ENCODE measurements around the gene REC8. TPM values are rescaled to one million over a fixed set of nuclear protein-coding genes. Genes with fewer than 3 reads are reported as not detected.

The REC8 gene
- total and polyA plus RNA-seq, 2 of the 13 experiments (the other 11 are each of a cell fraction or from before 2014, with no cell fraction given): 3.4 to 14.7 TPM

GRCh38 chr14:24160850-24161804 is 10.8 kb upstream of the REC8 start, which contains the start of gene IRF9 (continued):
- peak; percentile 97 for TF ChIP-seq ZBTB33 (CRISPR knock-in tag; IDR thresholded peaks at IDR 0.05)
- TF ChIP-seq ZNF143 (CRISPR knock-in tag; IDR thresholded peaks at IDR 0.05): peak; percentile 76
- no peak for TF ChIP-seq ATRX (CRISPR knock-in tag; IDR thresholded peaks at IDR 0.05; ENCODE audit: borderline replicate concordance)
- peak; percentile 93 for TF ChIP-seq ZNF766 (CRISPR knock-in tag; IDR thresholded peaks at IDR 0.05; ENCODE audit: borderline replicate concordance)
- peak; percentile 70; the same call in 1 of the 2 replicates for TF ChIP-seq ZNF460 (CRISPR knock-in tag; IDR thresholded peaks at IDR 0.05; ENCODE audit: borderline replicate concordance)
- TF ChIP-seq POLR2G (IDR thresholded peaks at IDR 0.05; ENCODE audit: low read depth, low read length): peak; percentile 99
- peak; percentile 73; the same call in 1 of the 2 replicates for TF ChIP-seq ARHGAP35 (CRISPR knock-in tag; IDR thresholded peaks at IDR 0.05; ENCODE audit: borderline replicate concordance)
- TF ChIP-seq IRF9 (CRISPR knock-in tag; IDR thresholded peaks at IDR 0.05; ENCODE audit: borderline replicate concordance): peak; percentile 100
- peak; percentile 99 for TF ChIP-seq ZNF891 (CRISPR knock-in tag; IDR thresholded peaks at IDR 0.05)
- TF ChIP-seq MAF1 (CRISPR knock-in tag; IDR thresholded peaks at IDR 0.05; ENCODE audit: borderline replicate concordance): peak; percentile 89; the same call in 1 of the 2 replicates
- peak; percentile 96 for TF ChIP-seq ZSCAN30 (CRISPR knock-in tag; IDR thresholded peaks at IDR 0.05)
- TF ChIP-seq NFYC (CRISPR knock-in tag; IDR thresholded peaks at IDR 0.05): peak; percentile 71
- no peak for TF ChIP-seq SMARCE1 (IDR thresholded peaks at IDR 0.05; ENCODE audit: borderline replicate concordance)
- peak; percentile 80 for TF ChIP-seq ZNF281 (CRISPR knock-in tag; IDR thresholded peaks at IDR 0.05; ENCODE audit: borderline replicate concordance)
- TF ChIP-seq ZNF710 (CRISPR knock-in tag; IDR thresholded peaks at IDR 0.05; ENCODE audit: borderline replicate concordance): peak; percentile 76; the same call in 1 of the 2 replicates
- 0 out of 2 replicates have a peak, but pooled peaks have one; percentile 78 for TF ChIP-seq ZNF354B (CRISPR knock-in tag; IDR thresholded peaks at IDR 0.05)
- no peak for TF ChIP-seq ZNF383 (CRISPR knock-in tag; IDR thresholded peaks at IDR 0.05; ENCODE audit: borderline replicate concordance)
- TF ChIP-seq CEBPG (CRISPR knock-in tag; IDR thresholded peaks at IDR 0.05): peak; percentile 87
- TF ChIP-seq BRF2 (CRISPR knock-in tag; IDR thresholded peaks at IDR 0.05): peak; percentile 56; the same call in 1 of the 2 replicates

All from HepG2 (cell line).